Activated T-helper 1 cell treated with anti-CD3 and anti-CD28 coated beads, Interleukin-12 subunit alpha, Interleukin-12 subunit beta, Interleukin-2, Interleukin-4 antibody, amounts not matched to agents 30 ng/mL and 10 ng/mL and 1 ng/mL, durations not matched to agents 14 hours and 24 hours and 36 hours (primary cell): ENCODE results near the gene LMNTD2. TPM values are rescaled to one million over a fixed set of nuclear protein-coding genes. Genes with fewer than 3 reads are reported as not detected.
A peak's percentile ranks its signal among the peaks of the same experiment; 100 is the strongest.

Experiments used
- DNase-seq: peaks from one replicate; pipeline ENCODE4 v3.0.0; 2021; ENCODE audit warnings: low spot score
- H3K27ac Mint-ChIP-seq: one replicate; pipeline ENCODE4 v1.8.0; 2021; ENCODE audit warnings: mild to moderate bottlenecking, mixed read lengths
- H3K27me3 Mint-ChIP-seq: one replicate; pipeline ENCODE4 v1.8.0; 2022; ENCODE audit warnings: mild to moderate bottlenecking, moderate library complexity, mixed read lengths; ENCODE audit not compliant: insufficient read depth
- H3K36me3 Mint-ChIP-seq: one replicate; pipeline ENCODE4 v1.8.0; 2021; ENCODE audit warnings: low read depth, mixed read lengths
- H3K4me1 Mint-ChIP-seq: one replicate; pipeline ENCODE4 v1.8.0; 2021; ENCODE audit warnings: low read depth, mixed read lengths
- H3K4me3 Mint-ChIP-seq: one replicate; pipeline ENCODE4 v1.8.0; 2021; ENCODE audit warnings: mild to moderate bottlenecking, moderate library complexity, mixed read lengths
- H3K9me3 Mint-ChIP-seq: one replicate; pipeline ENCODE4 v1.8.0; 2021; ENCODE audit warnings: mixed read lengths
- intact Hi-C: fragments of 100-400 bp; cut with micrococcal nuclease; formaldehyde crosslinking; loops from one replicate; pipeline ENCODE4 v1.15.1; 2024
- total RNA-seq: library from RNA; stranded (reverse); gene quantifications from 2 replicates; pipeline ENCODE4 v1.2.3, GENCODE V29; 2022

LMNTD2 gene
- total RNA-seq, 1 donor from 2014 or later, result 0.47 TPM

- intact Hi-C loops, result no loop called here
- DNase-seq, result no peak
- H3K27me3 Mint-ChIP-seq, result peaks cover 3% of the 10 kb centered on the region
- H3K4me1 Mint-ChIP-seq, result no peaks in the 10 kb centered on the region
- H3K9me3 Mint-ChIP-seq, result no peaks in the 10 kb centered on the region
- no peaks in the 10 kb centered on the region for H3K36me3 Mint-ChIP-seq
- no peak overlapping the region for H3K27ac Mint-ChIP-seq
- H3K4me3 Mint-ChIP-seq, result no peak overlapping the region
These were observed 9.8 kb downstream of the LMNTD2 start for GRCh38 chr11:550746-551085.

DNA sequence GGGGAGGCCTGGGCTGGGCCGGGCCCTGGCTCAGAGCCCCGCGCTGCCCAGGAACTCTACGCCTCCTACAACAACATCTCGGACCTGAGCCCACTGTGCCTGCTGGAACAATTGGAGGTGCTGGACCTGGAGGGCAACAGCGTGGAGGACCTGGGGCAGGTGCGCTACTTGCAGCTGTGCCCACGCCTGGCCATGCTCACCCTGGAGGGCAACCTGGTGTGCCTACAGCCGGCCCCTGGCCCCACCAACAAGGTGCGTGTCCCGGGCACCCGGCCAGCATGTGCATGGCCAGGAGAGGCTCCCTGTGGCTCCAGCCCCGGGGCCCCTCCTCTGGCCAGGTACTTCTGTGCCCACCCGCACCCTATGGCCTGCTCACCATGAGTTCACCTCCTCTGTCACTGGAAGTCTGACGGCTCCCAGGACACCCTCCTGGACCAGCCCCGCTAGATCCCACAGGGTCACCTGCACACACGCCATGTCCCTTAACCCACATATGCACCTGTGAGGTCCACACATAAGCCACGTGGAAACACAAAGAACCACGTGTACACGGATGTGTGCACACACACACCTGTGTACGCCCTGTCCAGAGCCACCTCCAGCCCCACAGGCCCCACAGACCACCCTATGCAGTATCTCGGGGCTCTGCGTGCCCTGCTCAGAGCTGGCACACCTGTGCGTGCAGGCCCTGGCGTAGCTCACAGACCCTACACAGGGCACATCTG, 10.4 kb downstream of the LMNTD2 start:
- Mint-ChIP-seq H3K9me3 (no peaks in the 10 kb centered on the region), H3K27me3 (peaks cover 3% of the 10 kb centered on the region), H3K4me3 (no peak overlapping the region), H3K27ac (no peak overlapping the region), H3K36me3 (no peaks in the 10 kb centered on the region), H3K4me1 (no peaks in the 10 kb centered on the region)
- no peak for DNase-seq
- intact Hi-C loops, result no loop called here

GRCh38 chr11:548700-549603, 11.6 kb downstream of the LMNTD2 start:
- Mint-ChIP-seq H3K4me1 (no peaks in the 10 kb centered on the region), H3K9me3 (no peaks in the 10 kb centered on the region), H3K36me3 (no peaks in the 10 kb centered on the region), H3K4me3 (no peak overlapping the region), H3K27me3 (peaks cover 3% of the 10 kb centered on the region), H3K27ac (no peak overlapping the region)
- intact Hi-C loops, result no loop called here
- DNase-seq, result no peak

- H3K27me3 Mint-ChIP-seq, result peaks cover 3% of the 10 kb centered on the region
- peaks cover 1% of the 10 kb centered on the region for H3K36me3 Mint-ChIP-seq
- no peak for DNase-seq
- H3K27ac Mint-ChIP-seq, result no peak overlapping the region
- no peaks in the 10 kb centered on the region for H3K9me3 Mint-ChIP-seq
- intact Hi-C loops, result no loop called here
- no peaks in the 10 kb centered on the region for H3K4me1 Mint-ChIP-seq
- H3K4me3 Mint-ChIP-seq, result no peak overlapping the region
These were observed 15.4 kb downstream of the LMNTD2 start for GRCh38 chr11:545171-545570.

- no peaks in the 10 kb centered on the region for H3K9me3 Mint-ChIP-seq
- H3K27ac Mint-ChIP-seq, result no peak overlapping the region
- intact Hi-C loops, result no loop called here
- no peak overlapping the region for H3K4me3 Mint-ChIP-seq
- H3K4me1 Mint-ChIP-seq, result no peaks in the 10 kb centered on the region
- peaks cover 3% of the 10 kb centered on the region for H3K27me3 Mint-ChIP-seq
- no peak for DNase-seq
- peaks cover 1% of the 10 kb centered on the region for H3K36me3 Mint-ChIP-seq
These were observed 15.7 kb downstream of the LMNTD2 start for GRCh38 chr11:544817-545166.

GRCh38 chr11:541433-541885, 19.1 kb downstream of the LMNTD2 start:
- intact Hi-C loops, result no loop called here
- H3K9me3 Mint-ChIP-seq, result no peaks in the 10 kb centered on the region
- no peaks in the 10 kb centered on the region for H3K4me1 Mint-ChIP-seq
- DNase-seq, result no peak
- no peak overlapping the region for H3K27ac Mint-ChIP-seq
- H3K36me3 Mint-ChIP-seq, result peaks cover 1% of the 10 kb centered on the region
- H3K4me3 Mint-ChIP-seq, result no peak overlapping the region
- no peaks in the 10 kb centered on the region for H3K27me3 Mint-ChIP-seq

DNA sequence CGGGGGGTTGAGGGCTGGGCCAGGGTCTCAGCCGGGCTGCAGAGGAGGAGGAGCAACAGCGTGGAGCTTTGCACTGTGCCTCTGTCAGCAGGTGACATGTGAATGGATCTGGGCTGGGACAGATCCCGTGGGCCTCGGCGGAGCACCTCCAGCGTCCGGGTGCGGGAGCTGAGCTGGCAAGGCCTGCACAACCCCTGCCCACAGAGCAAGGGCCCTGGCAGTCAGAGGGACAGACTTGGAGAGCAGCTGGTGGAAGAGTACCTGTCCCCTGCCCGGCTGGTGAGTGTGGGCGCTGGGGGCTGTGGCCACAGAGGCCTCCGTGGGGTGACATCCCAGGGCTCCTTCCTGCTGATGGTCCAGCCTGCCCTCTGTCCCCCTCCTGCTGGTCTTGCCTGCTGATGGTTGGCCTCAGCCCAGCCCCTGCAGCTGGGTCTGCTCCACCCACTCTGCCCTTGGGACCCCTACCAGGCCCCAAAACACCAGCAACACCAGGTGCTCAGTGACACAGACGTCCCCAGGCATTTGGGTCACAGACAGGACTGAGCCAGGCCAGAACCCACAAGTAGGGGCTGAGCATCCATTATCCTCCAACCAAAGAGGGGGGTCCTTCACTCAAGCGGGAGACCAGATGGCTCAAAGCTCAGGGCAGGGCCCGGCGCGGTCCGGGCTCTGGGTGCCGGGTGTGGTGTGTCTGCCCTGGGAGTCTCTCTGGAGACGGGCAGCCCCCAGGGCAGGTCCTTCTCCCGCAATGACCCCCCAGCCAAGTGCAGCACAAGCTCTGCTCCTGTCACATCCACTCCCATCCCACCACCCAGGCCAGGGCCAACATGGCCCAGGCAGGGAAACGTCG, 19.7 kb downstream of the LMNTD2 start:
- peaks cover 4% of the 10 kb centered on the region for H3K4me1 Mint-ChIP-seq
- no peak for DNase-seq
- intact Hi-C loops, result no loop called here

GRCh38 chr11:539971-540481, 20.5 kb downstream of the LMNTD2 start:
- no peak overlapping the region for H3K27ac Mint-ChIP-seq
- intact Hi-C loops, result loop anchor here (5.0 kb wide), 1 partner anchor 182 kb away; no protein-coding TSS in a partner anchor
- no peak overlapping the region for H3K4me3 Mint-ChIP-seq
- no peak for DNase-seq
- no peaks in the 10 kb centered on the region for H3K27me3 Mint-ChIP-seq
- H3K4me1 Mint-ChIP-seq, result peaks cover 4% of the 10 kb centered on the region
- no peaks in the 10 kb centered on the region for H3K9me3 Mint-ChIP-seq
- H3K36me3 Mint-ChIP-seq, result peaks cover 1% of the 10 kb centered on the region

More for the DNA sequence above, 19.7 kb downstream of the LMNTD2 start:
- Mint-ChIP-seq H3K9me3 (no peaks in the 10 kb centered on the region), H3K27ac (no peak overlapping the region), H3K27me3 (no peaks in the 10 kb centered on the region), H3K4me3 (no peak overlapping the region), H3K36me3 (peaks cover 1% of the 10 kb centered on the region)

DNA sequence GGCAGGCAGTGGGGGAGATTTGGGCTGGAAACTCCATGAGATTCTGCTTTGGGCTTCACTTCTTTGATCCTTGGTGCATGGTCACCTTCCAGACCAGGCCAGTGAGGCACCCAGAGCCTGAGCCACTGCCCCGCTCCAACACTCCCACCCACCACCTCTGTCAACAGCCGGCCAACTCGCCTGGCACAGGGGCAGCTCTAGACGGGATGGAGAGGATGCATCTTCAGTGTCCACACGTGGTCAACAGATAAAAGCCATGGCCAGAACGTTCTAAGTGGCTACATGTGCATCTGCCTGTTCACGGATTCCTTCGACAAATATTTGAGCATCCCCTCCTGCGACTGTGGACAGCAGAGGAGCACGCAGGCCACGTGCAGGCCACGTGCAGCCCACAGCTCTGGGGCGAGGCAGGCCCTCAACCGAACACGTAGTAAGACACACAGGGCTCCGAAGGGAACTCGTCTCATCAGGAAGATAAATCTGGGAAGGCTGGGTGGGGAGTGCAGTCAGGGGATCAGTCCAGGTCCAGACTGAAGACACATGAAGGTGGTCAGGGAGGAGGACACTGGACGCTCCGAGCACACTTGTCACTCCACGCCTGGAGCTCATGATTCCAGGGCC, 22.0 kb downstream of the LMNTD2 start:
- H3K4me1 Mint-ChIP-seq, result peaks cover 9% of the 10 kb centered on the region
- DNase-seq, result no peak
- no peaks in the 10 kb centered on the region for H3K27me3 Mint-ChIP-seq
- H3K9me3 Mint-ChIP-seq, result no peaks in the 10 kb centered on the region
- H3K27ac Mint-ChIP-seq, result no peak overlapping the region
- H3K4me3 Mint-ChIP-seq, result no peak overlapping the region
- intact Hi-C loops, result loop anchor here (5.0 kb wide), 1 partner anchor 184 kb away; no protein-coding TSS in a partner anchor
- H3K36me3 Mint-ChIP-seq, result peaks cover 1% of the 10 kb centered on the region

GRCh38 chr11:537622-538430, 22.7 kb downstream of the LMNTD2 start:
- H3K4me1 Mint-ChIP-seq, result peaks cover 9% of the 10 kb centered on the region
- H3K27ac Mint-ChIP-seq, result peak overlapping the region; percentile 40
- peaks cover 1% of the 10 kb centered on the region for H3K36me3 Mint-ChIP-seq
- intact Hi-C loops, result loop anchor here (1.0 to 5.0 kb wide), 8 partner anchors 17 to 184 kb away; partner anchors contain the start of genes LMNTD2, PHRF1, PTDSS2 and RASSF7
- no peaks in the 10 kb centered on the region for H3K9me3 Mint-ChIP-seq
- DNase-seq, result no peak
- H3K4me3 Mint-ChIP-seq, result peak overlapping the region; percentile 53
- H3K27me3 Mint-ChIP-seq, result no peaks in the 10 kb centered on the region

GRCh38 chr11:536841-537621, 23.5 kb downstream of the LMNTD2 start, which contains the start of gene LRRC56:
Gene LRRC56 (plus strand): TSS chr11:537527. CDS start chr11:540685, 3,158 bp downstream.
- intact Hi-C loops, result loop anchor here (1.0 to 5.0 kb wide), 8 partner anchors 18 to 185 kb away; partner anchors contain the start of genes LMNTD2, PHRF1, PTDSS2 and RASSF7
- peaks cover 9% of the 10 kb centered on the region for H3K4me1 Mint-ChIP-seq
- peak; percentile 77 for DNase-seq
- peak within 1 kb of the TSS; percentile 89 for H3K27ac Mint-ChIP-seq
- peaks cover under 1% of the 10 kb centered on the region for H3K36me3 Mint-ChIP-seq
- peak within 1 kb of the TSS; percentile 87 for H3K4me3 Mint-ChIP-seq
- H3K9me3 Mint-ChIP-seq, result no peaks in the 10 kb centered on the region
- no peaks in the 10 kb centered on the region for H3K27me3 Mint-ChIP-seq
